OCI-LY1 (cell line): ENCODE results near the gene PRMT7.

ENCODE experiments used
- H2AFZ ChIP-seq: fragments of 200-600 bp; sonication (generic), shearing (Covaris generic); 2 replicates; pipeline ENCODE4 v1.6.0; 2014; ENCODE audit warnings: antibody characterized with exemption, mild to moderate bottlenecking, low read length
- H3F3A ChIP-seq: fragments of 200-600 bp; sonication (generic), shearing (Covaris generic); 2 replicates; pipeline ENCODE4 v1.6.0; 2014; ENCODE audit warnings: mild to moderate bottlenecking, antibody characterized with exemption, low read length, moderate library complexity; ENCODE audit not compliant: insufficient read depth
- H3K27ac ChIP-seq: fragments of 200-600 bp; sonication (generic); 2 replicates; pipeline ENCODE4 v1.5.1; 2014; ENCODE audit warnings: low read length, mixed run types, mild to moderate bottlenecking, low read depth; ENCODE audit not compliant: poor library complexity, severe bottlenecking
- H3K27me3 ChIP-seq: fragments of 200-600 bp; sonication (generic); 2 replicates; pipeline ENCODE4 v1.6.0; 2014; ENCODE audit warnings: antibody characterized with exemption, mild to moderate bottlenecking, low read length, moderate library complexity; ENCODE audit not compliant: insufficient read depth
- H3K36me3 ChIP-seq: fragments of 200-600 bp; sonication (generic); 2 replicates; pipeline ENCODE4 v1.6.1; 2014; ENCODE audit warnings: mild to moderate bottlenecking, antibody characterized with exemption, low read length, moderate library complexity, mixed read lengths; ENCODE audit not compliant: insufficient read depth
- H3K4me1 ChIP-seq: fragments of 200-600 bp; sonication (generic); 2 replicates; pipeline ENCODE4 v1.5.1; 2014; ENCODE audit warnings: mild to moderate bottlenecking, low read length, moderate library complexity; ENCODE audit not compliant: insufficient read depth, severe bottlenecking
- H3K4me2 ChIP-seq: fragments of 200-600 bp; sonication (generic), shearing (Covaris generic); 2 replicates; pipeline ENCODE4 v1.6.1; 2014; ENCODE audit warnings: low read length
- H3K4me3 ChIP-seq: fragments of 200-600 bp; sonication (generic); 2 replicates; pipeline ENCODE4 v1.5.1; 2014; ENCODE audit warnings: low read length, low read depth, mild to moderate bottlenecking, mixed read lengths; ENCODE audit not compliant: poor library complexity, severe bottlenecking
- H3K79me2 ChIP-seq: fragments of 200-600 bp; shearing (Covaris generic); 2 replicates; pipeline ENCODE4 v1.6.1; 2016; ENCODE audit warnings: mixed run types, low read length, mixed read lengths; ENCODE audit not compliant: insufficient read depth
- H3K9ac ChIP-seq: fragments of 200-600 bp; sonication (generic), shearing (Covaris generic); 2 replicates; pipeline ENCODE4 v1.6.1; 2014; ENCODE audit warnings: mild to moderate bottlenecking, low read length, mixed read lengths
- H3K9me2 ChIP-seq: fragments of 200-600 bp; sonication (generic), shearing (Covaris generic); 2 replicates; pipeline ENCODE4 v1.6.1; 2014; ENCODE audit warnings: low read depth, mild to moderate bottlenecking, low read length, mixed read lengths
- H3K9me3 ChIP-seq: fragments of 200-600 bp; shearing (Covaris generic); 2 replicates; pipeline ENCODE4 v1.6.1; 2014; ENCODE audit warnings: low read length, mixed read lengths
- H4K20me1 ChIP-seq: fragments of 200-600 bp; sonication (generic), shearing (Covaris generic); 2 replicates; pipeline ENCODE4 v1.6.0; 2016; ENCODE audit warnings: mild to moderate bottlenecking, low read length; ENCODE audit not compliant: insufficient read depth
- CTCF ChIP-seq: fragments of 200-600 bp; sonication (generic), shearing (Covaris generic); IDR thresholded peaks from 2 replicates; pipeline ENCODE4 v1.5.1; 2017; ENCODE audit warnings: mild to moderate bottlenecking, antibody characterized with exemption, low read length, moderate library complexity, mixed read lengths
- EZH2 ChIP-seq: fragments of 200-600 bp; sonication (generic), shearing (Covaris generic); IDR thresholded peaks from 2 replicates; pipeline ENCODE4 v1.8.0; 2017; ENCODE audit warnings: borderline replicate concordance, mixed run types, mild to moderate bottlenecking, antibody characterized with exemption, low read length, moderate library complexity, mixed read lengths

The PRMT7 gene

GRCh38 chr16:68338326-68339119 is 27.7 kb downstream of the PRMT7 start:
- Histone ChIP-seq H3K9me2 (no peaks in the 10 kb centered on the region), H3K9ac (no peak overlapping the region), H3K27ac (no peak overlapping the region), H3K4me3 (no peak overlapping the region), H3K4me1 (no peaks in the 10 kb centered on the region), H3K79me2 (no peaks in the 10 kb centered on the region), H3F3A (no peaks in the 10 kb centered on the region), H3K4me2 (no peak overlapping the region), H3K27me3 (no peaks in the 10 kb centered on the region), H2AFZ (no peak overlapping the region), H3K36me3 (peaks cover 77% of the 10 kb centered on the region), H4K20me1 (no peaks in the 10 kb centered on the region), H3K9me3 (no peaks in the 10 kb centered on the region)
- TF ChIP-seq EZH2 (no peak), CTCF (no peak)

- H3K27ac ChIP-seq = no peak overlapping the region
- no peaks in the 10 kb centered on the region for H3K9me2 ChIP-seq
- TF ChIP-seq EZH2 = no peak
- H3K4me1 ChIP-seq = no peaks in the 10 kb centered on the region
- H4K20me1 ChIP-seq = no peaks in the 10 kb centered on the region
- no peak overlapping the region for H3K4me2 ChIP-seq
- no peaks in the 10 kb centered on the region for H3K79me2 ChIP-seq
- peaks cover 79% of the 10 kb centered on the region for H3K36me3 ChIP-seq
- no peaks in the 10 kb centered on the region for H3F3A ChIP-seq
- H3K4me3 ChIP-seq = no peak overlapping the region
- H3K9me3 ChIP-seq = no peaks in the 10 kb centered on the region
- no peaks in the 10 kb centered on the region for H3K27me3 ChIP-seq
- no peak overlapping the region for H2AFZ ChIP-seq
- no peak overlapping the region for H3K9ac ChIP-seq
Observed at GRCh38 chr16:68339214-68339613, 28.4 kb downstream of the PRMT7 start.

GRCh38 chr16:68342620-68343019 is 31.8 kb downstream of the PRMT7 start:
- H3K9me2 ChIP-seq = no peaks in the 10 kb centered on the region
- TF ChIP-seq EZH2 (no peak), CTCF (no peak)
- H2AFZ ChIP-seq = no peak overlapping the region
- no peaks in the 10 kb centered on the region for H3K79me2 ChIP-seq
- H4K20me1 ChIP-seq = no peaks in the 10 kb centered on the region
- H3K36me3 ChIP-seq = peaks cover 90% of the 10 kb centered on the region
- no peaks in the 10 kb centered on the region for H3K27me3 ChIP-seq
- no peak overlapping the region for H3K9ac ChIP-seq
- H3K4me3 ChIP-seq = no peak overlapping the region
- no peak overlapping the region for H3K4me2 ChIP-seq
- H3K9me3 ChIP-seq = no peaks in the 10 kb centered on the region
- no peaks in the 10 kb centered on the region for H3F3A ChIP-seq
- no peak overlapping the region for H3K27ac ChIP-seq
- peaks cover 15% of the 10 kb centered on the region for H3K4me1 ChIP-seq

- H3K4me2 ChIP-seq = no peak overlapping the region
- peaks cover 90% of the 10 kb centered on the region for H3K36me3 ChIP-seq
- peaks cover 18% of the 10 kb centered on the region for H3K4me1 ChIP-seq
- no peak overlapping the region for H3K27ac ChIP-seq
- no peak overlapping the region for H2AFZ ChIP-seq
- no peaks in the 10 kb centered on the region for H3F3A ChIP-seq
- TF ChIP-seq EZH2 (no peak), CTCF (no peak)
- H3K9ac ChIP-seq = no peak overlapping the region
- no peaks in the 10 kb centered on the region for H3K9me3 ChIP-seq
- no peaks in the 10 kb centered on the region for H4K20me1 ChIP-seq
- no peaks in the 10 kb centered on the region for H3K9me2 ChIP-seq
- H3K4me3 ChIP-seq = no peak overlapping the region
- H3K79me2 ChIP-seq = no peaks in the 10 kb centered on the region
- H3K27me3 ChIP-seq = no peaks in the 10 kb centered on the region
Observed at GRCh38 chr16:68343137-68343536, 32.3 kb downstream of the PRMT7 start.
